ENCODE measurements around the gene NANOS2.
"Not testable (repeated sequence)": the region's sequence is repeated elsewhere in the genome, so short reads cannot be mapped to it uniquely, and the experiment has no call there.

Gene NANOS2

GRCh38 chr19:45873219-45873772 lies 41.3 kb downstream of the NANOS2 start:
- DNase-seq = no peak

GRCh38 chr19:45872095-45872919 lies 42.3 kb downstream of the NANOS2 start:
- no peak for DNase-seq

GRCh38 chr19:45870798-45871197 lies 43.8 kb downstream of the NANOS2 start:
- DNase-seq = no peak

GRCh38 chr19:45867241-45867640 lies 47.3 kb downstream of the NANOS2 start:
- DNase-seq = not testable (repeated sequence)

- no peak for DNase-seq
These were observed 48.0 kb downstream of the NANOS2 start for GRCh38 chr19:45866400-45867176.

GRCh38 chr19:45865269-45865948 lies 49.2 kb downstream of the NANOS2 start:
- no peak for DNase-seq

GRCh38 chr19:45864629-45865082 lies 49.9 kb downstream of the NANOS2 start:
- DNase-seq = no peak

- DNase-seq = peak; percentile 86
These were observed 50.5 kb downstream of the NANOS2 start, which contains the start of gene FOXA3 for GRCh38 chr19:45863840-45864628. Gene FOXA3, plus strand, starts transcription at chr19:45864326. Its CDS starts 131 bp downstream, at chr19:45864457.

GRCh38 chr19:45863335-45863839 lies 51.2 kb downstream of the NANOS2 start:
- DNase-seq = no peak

Measured in NCI-H69 (cell line).